Measurements from ENCODE around the gene GULP1. TPM values are rescaled to one million over a fixed set of nuclear protein-coding genes. Genes with fewer than 3 reads are reported as not detected.

Gene GULP1
- total and polyA plus RNA-seq, 12 donors = 5.8 to 122 (median 51.5) TPM

DNA sequence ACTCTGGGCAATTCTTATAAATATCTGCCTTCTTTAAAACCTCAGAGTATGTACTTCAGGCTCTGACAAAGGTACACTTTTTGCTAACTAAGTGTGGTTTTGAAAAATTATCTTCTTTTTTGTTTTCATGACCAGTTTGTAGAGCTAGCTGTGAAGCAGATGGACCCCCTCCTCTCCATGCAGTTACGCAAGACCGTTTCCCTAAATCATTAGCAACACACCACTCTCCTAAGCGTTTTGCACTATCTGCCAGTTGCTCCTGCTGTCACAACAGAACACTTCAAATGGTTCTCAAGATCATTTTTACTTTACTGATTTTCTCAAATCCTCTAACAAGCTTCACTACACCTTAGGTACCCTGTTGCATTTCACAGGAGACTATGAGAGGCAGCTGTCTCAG lies 53.3 kb downstream of the GULP1 start:
- Histone ChIP-seq H3K27ac (no peak overlapping the region), H3K27me3 (no peaks in the 10 kb centered on the region), H3K4me3 (no peak overlapping the region), H3K9me3 (replicated peaks in 1 of 3) (no peaks in the 10 kb centered on the region), H3K36me3 (replicated peaks in 1 of 2) (no peaks in the 10 kb centered on the region), H3K4me1 (replicated peaks in 1 of 2) (no peaks in the 10 kb centered on the region)
- DNase-seq = no peak
- intact Hi-C loops (cut with DNase I) = no loop called here
- TF ChIP-seq, protein P1, sequence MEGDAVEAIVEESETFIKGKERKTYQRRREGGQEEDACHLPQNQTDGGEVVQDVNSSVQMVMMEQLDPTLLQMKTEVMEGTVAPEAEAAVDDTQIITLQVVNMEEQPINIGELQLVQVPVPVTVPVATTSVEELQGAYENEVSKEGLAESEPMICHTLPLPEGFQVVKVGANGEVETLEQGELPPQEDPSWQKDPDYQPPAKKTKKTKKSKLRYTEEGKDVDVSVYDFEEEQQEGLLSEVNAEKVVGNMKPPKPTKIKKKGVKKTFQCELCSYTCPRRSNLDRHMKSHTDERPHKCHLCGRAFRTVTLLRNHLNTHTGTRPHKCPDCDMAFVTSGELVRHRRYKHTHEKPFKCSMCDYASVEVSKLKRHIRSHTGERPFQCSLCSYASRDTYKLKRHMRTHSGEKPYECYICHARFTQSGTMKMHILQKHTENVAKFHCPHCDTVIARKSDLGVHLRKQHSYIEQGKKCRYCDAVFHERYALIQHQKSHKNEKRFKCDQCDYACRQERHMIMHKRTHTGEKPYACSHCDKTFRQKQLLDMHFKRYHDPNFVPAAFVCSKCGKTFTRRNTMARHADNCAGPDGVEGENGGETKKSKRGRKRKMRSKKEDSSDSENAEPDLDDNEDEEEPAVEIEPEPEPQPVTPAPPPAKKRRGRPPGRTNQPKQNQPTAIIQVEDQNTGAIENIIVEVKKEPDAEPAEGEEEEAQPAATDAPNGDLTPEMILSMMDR (IDR thresholded peaks at IDR 0.05) = no peak
- WGBS, 4 donors = 71 to 80% (median 76%) methylated on average over 3 of the region's 3 CpGs

DNA sequence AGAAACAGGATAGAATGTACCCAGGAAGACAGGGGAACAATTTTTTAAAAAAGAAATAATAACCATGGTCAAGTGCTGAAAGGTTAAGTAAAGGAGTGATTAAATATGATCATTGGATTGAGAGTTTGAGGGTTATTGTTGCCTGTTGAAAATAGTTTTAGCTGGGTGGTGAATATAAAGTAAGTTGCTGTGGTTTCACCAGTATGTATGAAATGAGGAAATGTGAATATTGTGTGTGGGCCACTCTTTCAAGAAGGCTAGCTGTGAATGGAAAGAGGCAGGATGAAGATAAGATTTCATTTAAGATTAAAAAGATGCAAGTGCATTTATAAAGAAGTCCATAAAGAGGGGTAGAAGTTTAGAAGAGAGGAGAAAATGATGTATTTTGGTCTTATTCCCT lies 53.8 kb downstream of the GULP1 start:
- TF ChIP-seq, protein P1 (IDR thresholded peaks at IDR 0.05) = no peak
- no peak for TF ChIP-seq POLR2A (IDR thresholded peaks at IDR 0.05)
- intact Hi-C loops (cut with DNase I) = no loop called here
- Histone ChIP-seq H3K4me3 (no peak overlapping the region), H3K27me3 (no peaks in the 10 kb centered on the region), H3K27ac (no peak overlapping the region), H3K36me3 (replicated peaks in 1 of 2) (no peaks in the 10 kb centered on the region), H3K4me1 (replicated peaks in 1 of 2) (no peaks in the 10 kb centered on the region), H3K9me3 (replicated peaks in 1 of 3) (no peaks in the 10 kb centered on the region)
- no peak for DNase-seq

DNA sequence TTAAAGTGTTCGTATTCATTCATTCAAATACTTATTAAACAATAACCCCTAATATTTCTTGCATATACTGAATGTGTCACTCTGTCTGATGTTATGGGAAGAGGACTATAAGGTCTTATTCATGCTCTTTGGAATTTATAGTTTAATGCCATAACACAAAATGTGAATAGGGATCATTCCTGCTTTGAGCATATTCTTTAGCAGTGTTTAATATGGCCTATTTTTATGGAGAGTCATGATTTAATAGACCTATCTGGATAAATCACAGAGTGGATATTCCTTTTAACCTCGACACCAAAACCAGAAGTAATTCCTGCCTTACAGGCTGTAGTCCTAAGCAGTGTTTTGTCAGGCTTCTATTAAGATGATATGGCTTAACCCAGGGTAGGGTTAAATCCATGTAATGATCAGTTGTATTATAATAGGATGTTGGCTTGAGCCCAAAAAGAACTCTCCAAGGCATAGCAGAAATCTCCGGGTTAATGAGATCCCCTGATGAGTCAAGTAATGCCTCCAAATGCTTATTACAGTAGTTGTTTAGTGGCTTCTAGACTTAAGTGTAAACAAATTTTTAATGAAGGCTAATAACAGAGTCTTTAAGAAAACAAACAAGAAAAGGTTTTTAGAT lies 54.3 kb downstream of the GULP1 start:
- Histone ChIP-seq H3K9me3 (replicated peaks in 1 of 3) (no peaks in the 10 kb centered on the region), H3K4me1 (replicated peaks in 1 of 2) (no peaks in the 10 kb centered on the region), H3K36me3 (replicated peaks in 1 of 2) (no peaks in the 10 kb centered on the region), H3K27me3 (no peaks in the 10 kb centered on the region), H3K27ac (no peak overlapping the region), H3K4me3 (no peak overlapping the region)
- intact Hi-C loops (cut with DNase I) = no loop called here
- DNase-seq = no peak
- no peak for TF ChIP-seq POLR2A (IDR thresholded peaks at IDR 0.05)
- TF ChIP-seq, protein P1 (IDR thresholded peaks at IDR 0.05) = no peak
- WGBS, 4 donors = 59 to 73% (median 66%) methylated on average over 3 of the region's 3 CpGs

DNA sequence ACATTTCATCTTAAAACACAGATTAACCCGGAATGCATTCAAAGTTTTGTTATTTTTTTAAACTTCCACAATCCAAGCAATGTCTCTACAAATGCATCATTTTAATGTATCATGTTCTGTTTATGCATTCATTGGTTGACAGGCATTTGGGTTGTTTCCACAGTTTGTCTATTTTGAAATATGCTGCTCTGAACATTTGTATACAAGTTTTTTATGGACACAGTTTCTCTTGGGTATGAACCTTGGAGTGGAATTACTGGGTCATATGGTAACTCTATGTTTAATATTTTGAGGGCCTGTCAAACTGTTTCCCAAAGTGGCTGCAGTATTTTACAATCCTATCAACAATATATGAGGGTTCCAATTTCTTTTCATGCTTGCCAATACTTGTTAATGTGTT lies 57.3 kb downstream of the GULP1 start:
- Histone ChIP-seq H3K4me1 (replicated peaks in 1 of 2) (no peaks in the 10 kb centered on the region), H3K36me3 (replicated peaks in 1 of 2) (no peaks in the 10 kb centered on the region), H3K9me3 (replicated peaks in 1 of 3) (no peaks in the 10 kb centered on the region), H3K4me3 (no peak overlapping the region), H3K27ac (no peak overlapping the region), H3K27me3 (no peaks in the 10 kb centered on the region)
- no peak for DNase-seq
- 65 to 94% (median 87%) methylated on average over 1 of the region's 1 CpG for WGBS, 4 donors
- intact Hi-C loops (cut with DNase I) = no loop called here
- no peak for TF ChIP-seq POLR2A (IDR thresholded peaks at IDR 0.05)
- TF ChIP-seq, protein P1 (IDR thresholded peaks at IDR 0.05) = no peak

All from adrenal gland (tissue), 12 donors.